Activated effector memory CD4-positive, alpha-beta T cell treated with anti-CD3 and anti-CD28 coated beads, Interleukin-2, amount 50 U/mL, for 16 hours (primary cell): ENCODE results near the gene FIZ1.
A peak's percentile ranks its signal among the peaks of the same experiment; 100 is the strongest.

Experiments used
- DNase-seq: peaks from one replicate; pipeline ENCODE4 v3.0.0-alpha.2; 2020

FIZ1 gene

GRCh38 chr19:55613396-55613795, 14.1 kb upstream of the FIZ1 start:
- DNase-seq, result no peak

GRCh38 chr19:55611983-55612645, 12.8 kb upstream of the FIZ1 start:
- no peak for DNase-seq

- no peak for DNase-seq
Measured at GRCh38 chr19:55611300-55611982, 12.1 kb upstream of the FIZ1 start.

- no peak for DNase-seq
Measured at GRCh38 chr19:55609326-55609725, 10.0 kb upstream of the FIZ1 start.

GRCh38 chr19:55606817-55607216, 7.5 kb upstream of the FIZ1 start:
- no peak for DNase-seq

- no peak for DNase-seq
Measured at GRCh38 chr19:55606471-55606787, 7.1 kb upstream of the FIZ1 start.

- peak; percentile 89 for DNase-seq
Measured at GRCh38 chr19:55605637-55606470, 6.5 kb upstream of the FIZ1 start, which contains the start of gene ZNF865. ZNF865 (plus strand) TSS chr19:55605647; CDS start chr19:55613619, 7,972 bp downstream.

GRCh38 chr19:55605207-55605636, 5.9 kb upstream of the FIZ1 start:
- DNase-seq, result peak; percentile 99

GRCh38 chr19:55603581-55604292, 4.4 kb upstream of the FIZ1 start:
- no peak for DNase-seq

- DNase-seq, result no peak
Measured at GRCh38 chr19:55603115-55603514, 3.8 kb upstream of the FIZ1 start.

- no peak for DNase-seq
Measured at GRCh38 chr19:55602104-55603001, 3.0 kb upstream of the FIZ1 start.

- no peak for DNase-seq
Measured at GRCh38 chr19:55601084-55601483, 1.8 kb upstream of the FIZ1 start.

GRCh38 chr19:55600662-55601028, 1.3 kb upstream of the FIZ1 start:
- no peak for DNase-seq

GRCh38 chr19:55599842-55600661, 735 bp upstream of the FIZ1 start, which contains the start of gene ZNF524:
ZNF524 (plus strand) TSS chr19:55600288; CDS start chr19:55602113, 1,825 bp downstream.
- DNase-seq, result peak; percentile 94

- peak; percentile 96 for DNase-seq
Measured at GRCh38 chr19:55598719-55599467, 424 bp downstream of the FIZ1 start.

- DNase-seq, result no peak
Measured at GRCh38 chr19:55598034-55598433, 1.3 kb downstream of the FIZ1 start.

GRCh38 chr19:55597501-55597921, 1.8 kb downstream of the FIZ1 start:
- no peak for DNase-seq

GRCh38 chr19:55596304-55596703, 3.0 kb downstream of the FIZ1 start:
- no peak for DNase-seq

- no peak for DNase-seq
Measured at GRCh38 chr19:55594996-55595545, 4.2 kb downstream of the FIZ1 start.
